SU-DHL-6 (cell line): ENCODE results near the gene ATG14.

Experiments used
- CTCF ChIP-seq: fragments of 200-600 bp; sonication (generic); IDR thresholded peaks from one replicate; pipeline ENCODE4 v1.5.1; 2017; ENCODE audit warnings: antibody characterized with exemption, mild to moderate bottlenecking, low read length, moderate library complexity; ENCODE audit not compliant: insufficient read depth, poor library complexity, severe bottlenecking
- EZH2phosphoT487 ChIP-seq: fragments of 200-600 bp; sonication (generic), shearing (Covaris generic); conservative IDR thresholded peaks from 2 replicates; pipeline ENCODE4 v1.6.1; 2018; ENCODE audit warnings: mild to moderate bottlenecking, antibody characterized with exemption, low read length, moderate library complexity, mixed read lengths

DNA sequence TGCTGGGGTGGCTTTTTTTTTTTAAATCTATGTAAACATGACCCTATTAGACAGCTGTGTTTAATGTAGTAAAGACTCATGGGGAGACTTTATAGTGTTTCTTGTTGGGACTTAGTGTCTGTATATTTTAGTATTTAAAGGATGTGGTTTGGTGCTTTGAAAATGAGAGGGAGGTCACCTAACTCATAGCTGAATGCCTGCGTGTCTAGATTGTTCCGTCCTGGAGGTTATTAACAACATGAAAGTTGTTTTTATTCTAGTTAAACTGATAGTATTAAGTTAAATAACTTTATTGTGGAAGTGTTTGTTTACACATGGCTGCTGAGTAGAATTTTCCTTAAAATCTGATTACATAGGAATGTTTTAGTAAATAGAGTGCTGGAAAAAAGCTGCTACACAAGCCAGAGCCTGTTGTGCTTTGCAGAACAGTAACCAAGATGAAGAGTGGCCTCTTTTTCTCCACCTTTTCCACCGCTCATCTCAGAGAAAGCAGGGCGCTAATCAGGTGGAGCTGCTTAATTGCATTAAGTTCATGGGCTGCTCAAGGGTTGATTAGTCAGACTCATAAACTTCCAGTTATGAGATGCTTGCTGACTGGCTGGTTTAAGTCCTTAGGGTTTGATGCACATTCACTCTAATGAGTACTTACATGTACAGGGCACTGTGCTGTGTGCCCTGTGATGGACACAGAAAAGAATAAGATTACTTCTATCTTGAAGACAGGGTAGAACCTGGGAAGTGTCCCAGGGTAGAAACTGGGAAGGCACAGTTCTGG lies 77.7 kb downstream of the ATG14 start:
- TF ChIP-seq CTCF, result no peak
- no peak for TF ChIP-seq EZH2phosphoT487
